GM12891 (cell line): ENCODE measurements around the gene DNM3.

ENCODE experiments used
- DNase-seq: peaks from one replicate; pipeline ENCODE4 v3.0.0; 2011; ENCODE audit warnings: low spot score; ENCODE audit not compliant: insufficient read length
- FAIRE-seq: peaks from 2 replicates; lab custom pipeline; 2011; peaks lifted over from hg19 to GRCh38; lab: Jason Lieb, UNC
- PAX5 ChIP-seq: IDR thresholded peaks from 2 replicates; pipeline ENCODE4 v1.6.1; 2011; ENCODE audit warnings: low read length, moderate library complexity, mild to moderate bottlenecking; ENCODE audit not compliant: insufficient read depth, severe bottlenecking
- POLR2A ChIP-seq: IDR thresholded peaks from 2 replicates; pipeline ENCODE4 v1.6.1; 2011; ENCODE audit warnings: low read depth, low read length, control low read depth
- POLR2AphosphoS5 ChIP-seq: IDR thresholded peaks from 2 replicates; pipeline ENCODE4 v1.6.1; 2011; ENCODE audit warnings: low read depth, low read length, control low read depth
- POU2F2 ChIP-seq: IDR thresholded peaks from 2 replicates; pipeline ENCODE4 v1.6.1; 2011; ENCODE audit warnings: low read depth, mild to moderate bottlenecking, control low read depth, low read length, moderate library complexity
- SPI1 ChIP-seq: IDR thresholded peaks from 2 replicates; pipeline ENCODE4 v1.6.1; 2011; ENCODE audit warnings: low read depth, low read length, control low read depth
- TAF1 ChIP-seq: IDR thresholded peaks from 2 replicates; pipeline ENCODE4 v1.6.1; 2011; ENCODE audit warnings: low read depth, low read length, control low read depth

Gene DNM3

DNA sequence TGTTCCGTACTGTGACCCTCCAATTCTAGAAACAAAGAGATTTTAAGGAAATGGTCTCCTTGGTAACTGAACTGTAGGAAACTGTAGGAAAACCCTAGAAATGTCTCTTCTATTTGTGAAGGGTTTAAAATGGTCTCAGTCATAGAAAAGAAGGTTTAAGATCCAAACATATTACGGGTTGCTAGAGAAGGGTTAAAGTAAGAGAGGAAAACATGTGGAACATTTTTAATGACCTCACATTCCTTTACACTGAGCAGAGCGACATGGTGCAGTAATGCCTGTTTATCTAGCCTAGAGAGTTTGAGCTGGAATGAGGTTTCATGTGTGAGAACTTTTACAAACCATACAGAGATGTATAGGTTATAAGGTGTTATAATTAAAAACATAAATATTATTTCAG lies 542.2 kb downstream of the DNM3 start:
- DNase-seq, result no peak
- TF ChIP-seq POLR2AphosphoS5, result no peak
- TF ChIP-seq SPI1, result no peak
- TF ChIP-seq POU2F2, result no peak
- no peak for TF ChIP-seq POLR2A
- TF ChIP-seq TAF1, result no peak
- no peak for TF ChIP-seq PAX5
- no peak for FAIRE-seq

DNA sequence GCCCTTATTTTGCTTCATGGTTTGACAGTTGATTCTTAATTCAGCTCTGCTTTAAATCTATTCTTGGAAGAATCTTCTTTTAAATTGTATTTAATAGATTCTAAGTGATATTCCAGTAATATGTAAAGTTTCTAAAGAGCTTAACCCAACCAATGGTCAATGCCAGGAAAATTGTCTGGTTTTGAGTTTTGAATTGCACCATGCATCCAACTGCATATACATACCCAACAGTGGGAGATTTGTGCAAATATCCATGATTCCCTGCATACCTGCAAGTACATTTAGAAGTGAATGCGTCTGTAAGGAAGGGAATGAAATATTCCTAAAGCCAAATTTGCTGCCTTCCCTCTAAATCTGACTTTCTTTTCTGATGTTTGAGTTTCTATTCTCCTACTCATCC lies 543.4 kb downstream of the DNM3 start:
- FAIRE-seq (no peak), DNase-seq (no peak)
- no peak for TF ChIP-seq POLR2AphosphoS5
- TF ChIP-seq POU2F2, result no peak
- no peak for TF ChIP-seq TAF1
- TF ChIP-seq SPI1, result no peak
- no peak for TF ChIP-seq PAX5
- TF ChIP-seq POLR2A, result no peak

DNA sequence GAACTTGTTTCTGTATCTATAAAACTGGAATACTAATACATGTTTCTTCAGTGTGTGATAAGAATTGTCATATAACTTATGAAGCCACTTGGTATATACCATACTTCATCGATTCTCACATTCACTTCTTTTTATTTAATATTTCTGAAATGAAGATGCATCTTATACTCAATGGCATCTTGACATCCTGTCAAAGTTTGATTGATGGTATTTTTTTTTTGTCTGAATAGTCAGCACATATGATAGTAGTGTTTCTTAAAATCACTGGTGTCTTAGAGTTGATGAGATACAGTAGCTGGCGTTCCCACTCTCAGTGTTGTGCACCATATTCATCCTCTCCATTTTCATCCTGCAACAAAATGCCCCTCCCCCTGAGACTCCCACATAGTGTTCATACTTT lies 544.7 kb downstream of the DNM3 start:
- FAIRE-seq (no peak), DNase-seq (no peak)
- TF ChIP-seq SPI1, result no peak
- TF ChIP-seq TAF1, result no peak
- TF ChIP-seq POU2F2, result no peak
- no peak for TF ChIP-seq POLR2A
- no peak for TF ChIP-seq PAX5
- TF ChIP-seq POLR2AphosphoS5, result no peak

DNA sequence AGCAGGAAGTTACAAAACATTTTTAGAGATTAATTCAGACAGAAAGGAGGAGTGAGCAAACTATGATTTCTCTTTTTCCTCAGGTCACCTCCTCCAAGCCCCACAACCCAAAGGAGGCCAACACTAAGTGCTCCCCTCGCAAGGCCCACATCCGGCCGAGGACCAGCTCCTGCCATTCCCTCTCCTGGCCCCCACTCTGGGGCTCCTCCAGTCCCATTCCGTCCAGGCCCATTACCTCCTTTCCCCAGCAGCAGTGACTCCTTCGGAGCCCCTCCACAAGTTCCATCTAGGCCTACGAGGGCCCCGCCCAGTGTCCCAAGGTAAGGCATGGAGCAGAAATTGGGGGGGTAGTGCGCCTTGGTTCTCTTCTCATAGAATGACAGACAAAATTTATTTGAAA lies 547.2 kb downstream of the DNM3 start:
- DNase-seq (no peak), FAIRE-seq (no peak)
- TF ChIP-seq POLR2AphosphoS5 (no peak), PAX5 (no peak), POU2F2 (no peak), POLR2A (no peak), TAF1 (no peak), SPI1 (no peak)

- FAIRE-seq (no peak), DNase-seq (no peak)
- TF ChIP-seq TAF1 (no peak), PAX5 (no peak), SPI1 (no peak), POLR2A (no peak), POU2F2 (no peak), POLR2AphosphoS5 (no peak)
Measured at GRCh38 chr1:172390301-172390682, 549.0 kb downstream of the DNM3 start.

DNA sequence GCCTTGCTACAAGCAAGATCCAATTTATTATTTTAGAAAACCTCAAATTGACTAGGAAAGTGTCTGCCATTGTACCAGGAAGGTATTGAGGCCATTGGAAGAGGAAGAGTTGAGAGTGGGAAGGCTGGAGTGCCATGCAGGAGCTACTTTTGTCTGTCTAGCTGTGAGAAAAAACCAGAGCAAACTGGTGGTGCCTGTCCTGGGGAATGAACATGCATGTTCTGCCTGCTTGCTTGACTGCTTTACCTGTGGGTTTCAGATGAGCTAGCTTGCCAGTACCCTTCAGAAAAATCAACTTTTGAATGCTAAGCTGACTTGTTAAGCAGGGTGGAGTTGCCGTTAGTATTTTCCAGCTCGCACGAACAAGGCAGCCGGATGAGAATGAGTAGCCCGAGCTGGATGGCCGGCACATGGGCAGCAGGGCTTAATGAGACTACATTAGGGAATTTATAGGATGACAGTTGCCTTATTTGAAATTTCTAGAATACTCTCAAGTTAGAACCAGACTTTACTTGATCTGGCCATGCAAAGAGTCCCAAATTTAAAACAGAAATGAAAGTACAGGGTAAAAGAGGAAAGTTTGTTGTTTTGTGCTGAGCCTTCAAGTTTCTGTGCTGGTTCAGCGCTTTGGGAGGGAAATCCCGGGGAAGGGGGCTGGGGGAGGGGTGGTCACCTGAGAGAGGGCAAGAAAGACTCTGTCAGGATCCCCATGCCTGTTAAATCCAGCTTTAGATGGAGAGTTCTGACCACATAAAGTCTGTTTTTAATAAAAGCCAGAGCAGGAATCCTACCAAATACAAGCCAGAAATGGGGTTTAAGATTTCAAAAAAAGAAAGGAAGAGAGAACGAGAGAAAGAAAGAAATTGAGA lies 549.6 kb downstream of the DNM3 start:
- FAIRE-seq (peak; percentile 98), DNase-seq (peak; percentile 22)
- TF ChIP-seq POLR2AphosphoS5 (no peak), TAF1 (no peak), POU2F2 (peak; percentile 89), SPI1 (no peak), PAX5 (peak; percentile 74), POLR2A (no peak)

GRCh38 chr1:172391976-172392375 lies 550.7 kb downstream of the DNM3 start:
- DNase-seq (no peak), FAIRE-seq (peak; percentile 35)

DNA sequence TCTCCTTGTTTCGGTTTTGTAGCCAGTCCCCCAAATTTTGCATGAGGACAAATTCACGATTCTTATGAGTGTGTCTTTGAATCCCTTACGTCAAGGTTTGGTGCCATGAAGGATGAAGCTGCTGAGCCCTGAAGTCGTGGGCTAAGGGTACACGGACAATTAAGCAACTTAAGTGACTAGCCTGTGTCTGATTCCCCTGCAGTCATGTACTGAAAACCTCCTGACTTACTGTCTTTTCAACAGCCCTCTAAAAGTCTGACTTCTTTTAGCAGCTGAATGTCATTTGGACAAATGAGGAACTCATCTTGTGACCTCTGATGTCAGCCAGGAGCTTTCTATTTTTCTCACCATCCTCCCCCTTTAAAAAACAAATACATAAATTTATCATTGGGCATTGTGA lies 552.1 kb downstream of the DNM3 start:
- FAIRE-seq (peak; percentile 26), DNase-seq (no peak)
- peak; percentile 8 for TF ChIP-seq PAX5
- TF ChIP-seq POLR2A, result no peak
- TF ChIP-seq SPI1, result peak; percentile 85
- TF ChIP-seq TAF1, result no peak
- 0 out of 2 replicates have a peak, but pooled peaks have one; percentile 18 for TF ChIP-seq POU2F2
- TF ChIP-seq POLR2AphosphoS5, result no peak

More at GRCh38 chr1:172391976-172392375, 550.7 kb downstream of the DNM3 start:
- TF ChIP-seq TAF1 (no peak), POU2F2 (no peak), SPI1 (no peak), PAX5 (no peak), POLR2AphosphoS5 (no peak), POLR2A (no peak)

- no peak for TF ChIP-seq POLR2AphosphoS5
- TF ChIP-seq SPI1, result no peak
- no peak for TF ChIP-seq POLR2A
- no peak for TF ChIP-seq PAX5
- TF ChIP-seq TAF1, result no peak
- no peak for TF ChIP-seq POU2F2
- DNase-seq, result peak; percentile 20
- peak; percentile 86 for FAIRE-seq
Measured at GRCh38 chr1:172394141-172394751, 552.9 kb downstream of the DNM3 start.
